ENCODE results near the gene CNTF.

CNTF gene

DNA sequence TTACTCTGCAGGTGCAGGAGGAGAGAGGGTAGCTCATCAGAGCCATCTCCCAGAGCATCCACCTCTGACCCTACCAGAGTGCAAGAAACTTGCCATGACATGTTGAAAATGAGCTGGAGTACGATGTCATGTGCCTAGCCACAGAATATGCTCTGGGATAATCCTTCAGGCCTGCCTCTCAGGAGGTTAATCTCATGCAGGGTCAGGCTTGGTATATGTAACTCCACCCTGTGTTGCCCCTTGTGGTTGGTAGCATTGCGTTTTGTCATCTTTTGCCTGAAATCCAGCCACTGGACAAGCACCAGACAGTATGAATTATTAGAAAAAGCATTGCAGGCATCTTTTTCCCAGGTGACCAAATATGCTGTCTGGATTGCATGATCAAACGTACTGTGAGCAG, 36.2 kb downstream of the CNTF start:
- Histone ChIP-seq H3K4me3 (ENCODE audit: insufficient read depth, low read depth, low read length) (no peak overlapping the region), H3K9me3 (ENCODE audit: control insufficient read depth, low read length) (no peaks in the 10 kb centered on the region), H3K36me3 (ENCODE audit: control insufficient read depth, insufficient read depth, low read length) (no peaks in the 10 kb centered on the region), H3K4me1 (ENCODE audit: control insufficient read depth, insufficient read depth, low read length) (no peaks in the 10 kb centered on the region), H3K27ac (ENCODE audit: insufficient read depth, low read depth, low read length, poor library complexity, severe bottlenecking) (no peak overlapping the region), H3K27me3 (ENCODE audit: control insufficient read depth, insufficient read depth, low read length, poor library complexity, severe bottlenecking) (no peaks in the 10 kb centered on the region)
- 86 to 87% methylated on average over 3 of the region's 3 CpGs for WGBS, 2 experiments

DNA sequence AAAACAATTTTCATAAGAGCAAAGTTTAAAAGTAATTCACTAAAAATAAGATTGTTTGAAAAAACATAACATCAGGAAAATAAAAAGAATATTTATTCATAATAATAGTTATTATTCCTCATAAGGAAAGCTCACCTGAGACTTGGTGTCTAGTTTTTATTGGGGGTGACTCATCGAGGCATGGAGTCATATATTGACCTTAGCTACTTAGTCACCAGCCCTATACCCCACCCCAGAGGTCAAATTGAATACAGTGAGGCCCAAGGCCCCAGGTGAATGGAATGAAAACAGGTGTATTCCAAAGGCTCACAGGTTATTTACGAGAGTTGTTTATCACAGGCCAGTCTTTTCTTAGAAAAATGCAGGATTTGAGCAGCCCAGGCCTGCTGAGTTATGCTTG, 36.9 kb downstream of the CNTF start:
- H3K27ac ChIP-seq (ENCODE audit: insufficient read depth, low read depth, low read length, poor library complexity, severe bottlenecking), result no peak overlapping the region

GRCh38 chr11:58659910-58660570, 37.6 kb downstream of the CNTF start:
- Histone ChIP-seq H3K36me3 (ENCODE audit: control insufficient read depth, insufficient read depth, low read length) (no peaks in the 10 kb centered on the region), H3K27ac (ENCODE audit: insufficient read depth, low read depth, low read length, poor library complexity, severe bottlenecking) (no peak overlapping the region), H3K4me3 (ENCODE audit: insufficient read depth, low read depth, low read length) (no peak overlapping the region), H3K27me3 (ENCODE audit: control insufficient read depth, insufficient read depth, low read length, poor library complexity, severe bottlenecking) (no peaks in the 10 kb centered on the region), H3K4me1 (ENCODE audit: control insufficient read depth, insufficient read depth, low read length) (no peaks in the 10 kb centered on the region), H3K9me3 (ENCODE audit: control insufficient read depth, low read length) (no peaks in the 10 kb centered on the region)
- WGBS, 2 experiments, result 92 to 96% methylated on average over 4 to 5 of the region's 5 CpGs

More for the DNA sequence above, 36.9 kb downstream of the CNTF start:
- Histone ChIP-seq H3K4me1 (ENCODE audit: control insufficient read depth, insufficient read depth, low read length) (no peaks in the 10 kb centered on the region), H3K27me3 (ENCODE audit: control insufficient read depth, insufficient read depth, low read length, poor library complexity, severe bottlenecking) (no peaks in the 10 kb centered on the region), H3K4me3 (ENCODE audit: insufficient read depth, low read depth, low read length) (no peak overlapping the region), H3K9me3 (ENCODE audit: control insufficient read depth, low read length) (no peaks in the 10 kb centered on the region), H3K36me3 (ENCODE audit: control insufficient read depth, insufficient read depth, low read length) (no peaks in the 10 kb centered on the region)
- 56 to 72% methylated on average over 1 to 2 of the region's 2 CpGs for WGBS, 2 experiments

GRCh38 chr11:58671983-58672633, 49.6 kb downstream of the CNTF start:
- Histone ChIP-seq H3K4me1 (ENCODE audit: control insufficient read depth, insufficient read depth, low read length) (no peaks in the 10 kb centered on the region), H3K27me3 (ENCODE audit: control insufficient read depth, insufficient read depth, low read length, poor library complexity, severe bottlenecking) (no peaks in the 10 kb centered on the region), H3K27ac (ENCODE audit: insufficient read depth, low read depth, low read length, poor library complexity, severe bottlenecking) (no peak overlapping the region), H3K36me3 (ENCODE audit: control insufficient read depth, insufficient read depth, low read length) (no peaks in the 10 kb centered on the region), H3K4me3 (ENCODE audit: insufficient read depth, low read depth, low read length) (no peak overlapping the region), H3K9me3 (ENCODE audit: control insufficient read depth, low read length) (no peaks in the 10 kb centered on the region)
- WGBS, 2 experiments, result 90 to 92% methylated on average over 6 of the region's 6 CpGs

DNA sequence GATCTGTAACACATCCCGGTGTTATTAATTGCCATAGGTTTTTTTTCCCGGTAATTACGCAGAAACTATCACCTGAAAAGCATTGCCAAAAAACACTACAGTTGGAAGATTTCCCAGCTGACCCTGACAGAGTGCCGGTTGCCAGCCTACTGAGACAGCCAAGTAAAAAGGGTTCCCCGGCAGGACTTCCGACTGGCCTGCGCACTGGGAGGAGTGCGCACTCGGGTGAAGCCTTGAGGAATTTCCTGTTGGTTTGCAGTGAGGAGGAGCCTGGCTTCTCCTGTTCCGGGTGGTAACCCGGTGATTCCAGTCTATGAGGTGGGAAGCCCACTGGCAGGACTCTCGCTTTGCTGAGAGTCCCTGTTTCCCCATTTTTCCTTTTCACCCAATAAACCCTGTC, 52.1 kb downstream of the CNTF start:
- Histone ChIP-seq H3K27me3 (ENCODE audit: control insufficient read depth, insufficient read depth, low read length, poor library complexity, severe bottlenecking) (no peaks in the 10 kb centered on the region), H3K4me1 (ENCODE audit: control insufficient read depth, insufficient read depth, low read length) (no peaks in the 10 kb centered on the region), H3K27ac (ENCODE audit: insufficient read depth, low read depth, low read length, poor library complexity, severe bottlenecking) (no peak overlapping the region), H3K9me3 (ENCODE audit: control insufficient read depth, low read length) (no peaks in the 10 kb centered on the region), H3K4me3 (ENCODE audit: insufficient read depth, low read depth, low read length) (no peak overlapping the region), H3K36me3 (ENCODE audit: control insufficient read depth, insufficient read depth, low read length) (no peaks in the 10 kb centered on the region)
- 92 to 94% methylated on average over 12 of the region's 12 CpGs for WGBS, 2 experiments

Data from ectodermal cell (in vitro differentiated cells).